Right renal cortex interstitium (tissue), 3 donors: ENCODE results near the gene ZSWIM1. TPM values are rescaled to one million over a fixed set of nuclear protein-coding genes. Genes with fewer than 3 reads are reported as not detected.

ENCODE experiments used
- DNase-seq, 3 donors: peaks; one replicate each; pipeline ENCODE4 v3.0.0-alpha.2; 2013; ENCODE audit warnings: low read depth in 3 of 3, low spot score in 2 of 3
- polyA plus RNA-seq, 3 donors: library from polyadenylated mRNA; unstranded; fragments of 120-200 nt; gene quantifications; one replicate each; pipeline ENCODE4 v1.2.1, GENCODE V29; 2013; ENCODE audit not compliant: insufficient read length in 3 of 3

Gene ZSWIM1
- polyA plus RNA-seq, 3 donors = 13.4 to 16.0 (median 14.8) TPM

- DNase-seq = no peak
Measured at GRCh38 chr20:45905505-45906079, 24.6 kb downstream of the ZSWIM1 start.

GRCh38 chr20:45907219-45907948 is 26.4 kb downstream of the ZSWIM1 start:
- DNase-seq = no peak

- DNase-seq = no peak
Measured at GRCh38 chr20:45908084-45908483, 27.1 kb downstream of the ZSWIM1 start.

GRCh38 chr20:45909336-45909808 is 28.3 kb downstream of the ZSWIM1 start:
- DNase-seq = no peak

GRCh38 chr20:45909817-45910669 is 29.0 kb downstream of the ZSWIM1 start:
- DNase-seq = no peak

GRCh38 chr20:45910670-45911485 is 29.9 kb downstream of the ZSWIM1 start:
- peak in 2 of 3 donors; percentile 93 to 94 for DNase-seq

GRCh38 chr20:45911486-45912343 is 30.7 kb downstream of the ZSWIM1 start, which contains the start of gene PLTP:
Gene PLTP (minus strand): TSS chr20:45912155. CDS start chr20:45911452, 703 bp downstream.
- DNase-seq = peak in 1 of 3 donors; percentile 61

- no peak for DNase-seq
Measured at GRCh38 chr20:45912344-45912682, 31.3 kb downstream of the ZSWIM1 start.

- DNase-seq = no peak
Measured at GRCh38 chr20:45913116-45913515, 32.1 kb downstream of the ZSWIM1 start.

- DNase-seq = no peak
Measured at GRCh38 chr20:45917790-45918141, 36.7 kb downstream of the ZSWIM1 start.

- DNase-seq = no peak
Measured at GRCh38 chr20:45918182-45918737, 37.2 kb downstream of the ZSWIM1 start.

GRCh38 chr20:45918779-45919537 is 37.9 kb downstream of the ZSWIM1 start:
- DNase-seq = no peak

- DNase-seq = peak in 2 of 3 donors; percentile 58 to 69
Measured at GRCh38 chr20:45919542-45920399, 38.7 kb downstream of the ZSWIM1 start.

- DNase-seq = no peak
Measured at GRCh38 chr20:45920462-45921336, 39.7 kb downstream of the ZSWIM1 start.

- DNase-seq = no peak
Measured at GRCh38 chr20:45921337-45922189, 40.5 kb downstream of the ZSWIM1 start.
